Fibroblast of lung (primary cell): ENCODE measurements around the gene GNB3. TPM values are rescaled to one million over a fixed set of nuclear protein-coding genes. Genes with fewer than 3 reads are reported as not detected.

Source experiments
- DNase-seq, 2 donors: peaks; one replicate each; pipeline versions ENCODE4 v3.0.0 to v3.0.0-alpha.2; 2010; ENCODE audit warnings: low read depth in 2 of 2
- H2AFZ ChIP-seq: 2 replicates; pipeline ENCODE4 v1.5.1; 2012; ENCODE audit warnings: low read length, control low read depth, inconsistent platforms
- H3K27ac ChIP-seq: 2 replicates; pipeline ENCODE4 v1.5.1; 2011; ENCODE audit warnings: low read length, control low read depth; ENCODE audit not compliant: insufficient read depth
- H3K27me3 ChIP-seq: 2 replicates; pipeline ENCODE4 v1.5.1; 2011; ENCODE audit warnings: mild to moderate bottlenecking, low read length; ENCODE audit not compliant: control insufficient read depth, insufficient read depth
- H3K36me3 ChIP-seq: 2 replicates; pipeline ENCODE4 v1.5.1; 2011; ENCODE audit warnings: low read length; ENCODE audit not compliant: control insufficient read depth, insufficient read depth
- H3K4me1 ChIP-seq: 2 replicates; pipeline ENCODE4 v1.5.1; 2011; ENCODE audit warnings: low read length; ENCODE audit not compliant: control insufficient read depth, insufficient read depth; ENCODE audit errors: extremely low read depth
- H3K4me2 ChIP-seq: 2 replicates; pipeline ENCODE4 v1.5.1; 2011; ENCODE audit warnings: low read length, control low read depth; ENCODE audit not compliant: insufficient read depth; ENCODE audit errors: extremely low read depth
- H3K4me3 ChIP-seq, 4 experiments: fragments of 200-600 bp in 1 of 4; sonication (generic) in 1 of 4; replicated peaks in 1 of 4; 2 replicates each; pipeline ENCODE4 v1.5.1; 2011 to 2016; ENCODE audit warnings: low read length in 4 of 4, low read depth in 3 of 4, mild to moderate bottlenecking in 3 of 4, control low read depth in 2 of 4, inconsistent platforms in 1 of 4, mixed read lengths in 1 of 4; ENCODE audit not compliant: insufficient read depth in 1 of 4; ENCODE audit errors: control extremely low read depth in 1 of 4
- H3K79me2 ChIP-seq: 2 replicates; pipeline ENCODE4 v1.5.1; 2012; ENCODE audit warnings: mild to moderate bottlenecking, low read length, inconsistent platforms; ENCODE audit not compliant: control insufficient read depth, insufficient read depth
- H3K9ac ChIP-seq: 2 replicates; pipeline ENCODE4 v1.5.1; 2011; ENCODE audit warnings: mild to moderate bottlenecking, low read length, control low read depth; ENCODE audit not compliant: insufficient read depth
- H3K9me3 ChIP-seq: 2 replicates; pipeline ENCODE4 v1.5.1; 2012; ENCODE audit warnings: low read depth, low read length; ENCODE audit not compliant: control insufficient read depth, insufficient read depth
- H4K20me1 ChIP-seq: 2 replicates; pipeline ENCODE4 v1.5.1; 2011; ENCODE audit warnings: low read length; ENCODE audit not compliant: control insufficient read depth, insufficient read depth; ENCODE audit errors: extremely low read depth
- EZH2 ChIP-seq: IDR thresholded peaks from 2 replicates; pipeline ENCODE4 v1.5.1; 2012; ENCODE audit warnings: low read length, control low read depth, mild to moderate bottlenecking; ENCODE audit errors: missing control alignments
- polyA plus RNA-seq, 2 donors: library from polyadenylated mRNA; depleted of rRNA in 1 of 2; stranded (reverse) in 1 of 2; unstranded in 1 of 2; fragments of >200 nt; gene quantifications; 2 replicates each; pipeline ENCODE4 v1.2.1, GENCODE V29; 2011 to 2012; ENCODE audit warnings: missing spikeins in 1 of 2
- total RNA-seq: library from RNA; depleted of rRNA; stranded (reverse); fragments of >200 nt; gene quantifications from 2 replicates; pipeline ENCODE4 v1.2.1, GENCODE V29; 2014
- TF ChIP-seq, protein P1 (sequence below), 2 donors: IDR thresholded peaks in 1 of 2; conservative IDR thresholded peaks in 1 of 2; 1 replicate in 1 of 2; 2 replicates in 1 of 2; pipeline ENCODE4 v1.5.1; 2011 to 2012; ENCODE audit warnings: low read length in 2 of 2, control low read depth in 1 of 2, inconsistent platforms in 1 of 2, low read depth in 1 of 2, mild to moderate bottlenecking in 1 of 2

GNB3 gene
- total and polyA plus RNA-seq, 2 donors (not counting 1 experiment from before 2014, with no cell fraction given) = 1.7 to 2.7 TPM

DNA sequence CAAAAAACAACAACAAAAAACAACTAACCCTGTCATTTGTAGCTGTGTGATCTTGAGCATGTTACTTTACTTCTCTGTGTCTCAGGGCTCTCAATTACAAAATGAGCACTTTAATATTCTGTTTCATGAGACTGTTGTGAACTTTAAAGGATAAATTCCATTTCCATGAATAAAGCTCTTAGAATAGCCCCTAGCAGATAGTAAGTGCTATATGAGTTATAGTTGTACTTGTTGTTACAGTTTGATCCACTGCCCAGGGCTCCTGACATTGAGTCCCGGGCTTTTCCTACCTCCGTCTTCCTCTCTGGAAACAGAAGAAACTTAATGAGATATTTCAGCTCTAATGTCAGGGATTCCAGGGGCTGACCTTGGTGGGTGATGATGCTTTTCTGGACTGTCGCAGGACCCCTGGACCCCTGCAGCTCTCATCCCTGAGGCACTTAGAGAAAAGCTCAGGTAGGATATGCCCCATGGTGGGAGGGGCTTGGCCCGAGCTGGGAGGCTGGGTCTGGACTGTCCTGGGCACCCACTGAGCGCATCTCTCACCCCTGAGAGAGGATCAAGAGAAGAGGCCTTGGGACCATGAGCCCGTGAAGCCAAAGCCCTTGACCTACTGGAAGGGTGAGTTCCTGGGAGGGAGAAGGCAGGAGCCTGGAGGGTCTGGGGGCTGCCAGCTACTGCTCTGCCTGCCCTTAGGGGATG is 7.4 kb upstream of the GNB3 start:
- peaks cover 23% of the 10 kb centered on the region for H3K79me2 ChIP-seq
- no peak overlapping the region for H3K9ac ChIP-seq
- no peak overlapping the region for H3K4me3 ChIP-seq
- no peaks in the 10 kb centered on the region for H3K27me3 ChIP-seq
- DNase-seq = no peak
- no peak overlapping the region for H3K27ac ChIP-seq
- no peak overlapping the region for H3K4me2 ChIP-seq
- H4K20me1 ChIP-seq = no peaks in the 10 kb centered on the region
- H3K9me3 ChIP-seq = no peaks in the 10 kb centered on the region
- no peak overlapping the region for H2AFZ ChIP-seq
- peaks cover 32% of the 10 kb centered on the region for H3K36me3 ChIP-seq
- H3K4me1 ChIP-seq = peaks cover 4% of the 10 kb centered on the region
- TF ChIP-seq EZH2 = no peak
- TF ChIP-seq, protein P1, sequence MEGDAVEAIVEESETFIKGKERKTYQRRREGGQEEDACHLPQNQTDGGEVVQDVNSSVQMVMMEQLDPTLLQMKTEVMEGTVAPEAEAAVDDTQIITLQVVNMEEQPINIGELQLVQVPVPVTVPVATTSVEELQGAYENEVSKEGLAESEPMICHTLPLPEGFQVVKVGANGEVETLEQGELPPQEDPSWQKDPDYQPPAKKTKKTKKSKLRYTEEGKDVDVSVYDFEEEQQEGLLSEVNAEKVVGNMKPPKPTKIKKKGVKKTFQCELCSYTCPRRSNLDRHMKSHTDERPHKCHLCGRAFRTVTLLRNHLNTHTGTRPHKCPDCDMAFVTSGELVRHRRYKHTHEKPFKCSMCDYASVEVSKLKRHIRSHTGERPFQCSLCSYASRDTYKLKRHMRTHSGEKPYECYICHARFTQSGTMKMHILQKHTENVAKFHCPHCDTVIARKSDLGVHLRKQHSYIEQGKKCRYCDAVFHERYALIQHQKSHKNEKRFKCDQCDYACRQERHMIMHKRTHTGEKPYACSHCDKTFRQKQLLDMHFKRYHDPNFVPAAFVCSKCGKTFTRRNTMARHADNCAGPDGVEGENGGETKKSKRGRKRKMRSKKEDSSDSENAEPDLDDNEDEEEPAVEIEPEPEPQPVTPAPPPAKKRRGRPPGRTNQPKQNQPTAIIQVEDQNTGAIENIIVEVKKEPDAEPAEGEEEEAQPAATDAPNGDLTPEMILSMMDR (conservative IDR thresholded peaks at IDR 0.05 in 1 of 2, IDR thresholded peaks at IDR 0.05 in 1 of 2; ENCODE audit: low read depth in 1 of 2, low read length in 2 of 2) = no peak

- H4K20me1 ChIP-seq = no peaks in the 10 kb centered on the region
- TF ChIP-seq, protein P1 (conservative IDR thresholded peaks at IDR 0.05 in 1 of 2, IDR thresholded peaks at IDR 0.05 in 1 of 2; ENCODE audit: low read depth in 1 of 2, low read length in 2 of 2) = no peak
- TF ChIP-seq EZH2 = no peak
- H3K4me1 ChIP-seq = peaks cover 4% of the 10 kb centered on the region
- no peaks in the 10 kb centered on the region for H3K27me3 ChIP-seq
- no peak for DNase-seq
- no peak overlapping the region for H3K4me3 ChIP-seq
- no peak overlapping the region for H3K4me2 ChIP-seq
- H3K9me3 ChIP-seq = no peaks in the 10 kb centered on the region
- H2AFZ ChIP-seq = no peak overlapping the region
- H3K36me3 ChIP-seq = peaks cover 39% of the 10 kb centered on the region
- H3K9ac ChIP-seq = no peak overlapping the region
- peaks cover 15% of the 10 kb centered on the region for H3K79me2 ChIP-seq
- H3K27ac ChIP-seq = no peak overlapping the region
These were observed 6.5 kb upstream of the GNB3 start for GRCh38 chr12:6834254-6834653.

DNA sequence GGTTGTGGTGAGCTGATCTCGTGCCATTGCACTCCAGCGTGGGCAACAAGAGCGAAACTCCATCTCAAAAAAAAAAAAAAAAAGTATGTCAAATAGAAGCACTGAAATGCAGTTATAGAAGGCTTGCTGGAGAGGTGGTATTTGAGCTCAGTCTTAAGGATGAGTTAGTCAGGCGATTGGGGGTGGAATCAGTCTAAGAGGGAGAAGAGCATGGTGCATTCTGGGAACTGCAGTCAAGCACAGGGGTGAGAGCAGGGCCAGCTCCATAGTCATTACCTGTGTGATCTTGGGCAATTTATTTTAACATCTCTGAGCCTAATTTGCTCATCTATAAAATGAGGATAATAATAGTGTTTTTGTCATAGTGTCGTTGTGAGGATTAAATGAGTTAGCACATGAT is 5.9 kb upstream of the GNB3 start:
- Histone ChIP-seq H3K36me3 (peaks cover 40% of the 10 kb centered on the region), H2AFZ (no peak overlapping the region), H3K4me1 (peaks cover 3% of the 10 kb centered on the region), H3K79me2 (peaks cover 9% of the 10 kb centered on the region), H4K20me1 (no peaks in the 10 kb centered on the region), H3K4me3 (no peak overlapping the region), H3K9me3 (no peaks in the 10 kb centered on the region), H3K9ac (no peak overlapping the region), H3K4me2 (no peak overlapping the region), H3K27me3 (no peaks in the 10 kb centered on the region), H3K27ac (no peak overlapping the region)
- TF ChIP-seq, protein P1 (conservative IDR thresholded peaks at IDR 0.05 in 1 of 2, IDR thresholded peaks at IDR 0.05 in 1 of 2; ENCODE audit: low read depth in 1 of 2, low read length in 2 of 2) = no peak
- TF ChIP-seq EZH2 = no peak
- no peak for DNase-seq
